NCI-H2171 (cell line): ENCODE results near the gene CFAP68.
A peak's percentile ranks its signal among the peaks of the same experiment; 100 is the strongest.
"Not testable (repeated sequence)": the region's sequence is repeated elsewhere in the genome, so short reads cannot be mapped to it uniquely, and the experiment has no call there.

Source experiments
- DNase-seq: peaks from one replicate; lab custom pipeline; 2025; lab: John Stamatoyannopoulos, UW

The CFAP68 gene

GRCh38 chr11:111870886-111871692, 8.3 kb upstream of the CFAP68 start, which contains the start of gene ALG9:
Gene ALG9, minus strand, starts transcription at chr11:111871581. Its CDS starts 99 bp downstream, at chr11:111871482.
- DNase-seq: peak; percentile 57

- DNase-seq: no peak
Measured at GRCh38 chr11:111871693-111872161, 7.6 kb upstream of the CFAP68 start.

GRCh38 chr11:111878385-111878848, 924 bp upstream of the CFAP68 start:
- peak; percentile 22 for DNase-seq

- DNase-seq: no peak
Measured at GRCh38 chr11:111879637-111879960, 258 bp downstream of the CFAP68 start.

- no peak for DNase-seq
Measured at GRCh38 chr11:111882202-111882601, 2.9 kb downstream of the CFAP68 start.

- DNase-seq: not testable (repeated sequence)
Measured at GRCh38 chr11:111885053-111885452, 5.7 kb downstream of the CFAP68 start.

- no peak for DNase-seq
Measured at GRCh38 chr11:111886032-111886431, 6.7 kb downstream of the CFAP68 start.

- no peak for DNase-seq
Measured at GRCh38 chr11:111886844-111887243, 7.5 kb downstream of the CFAP68 start.

- no peak for DNase-seq
Measured at GRCh38 chr11:111905411-111905810, 26.1 kb downstream of the CFAP68 start.

GRCh38 chr11:111906680-111907079, 27.3 kb downstream of the CFAP68 start:
- DNase-seq: no peak

- DNase-seq: no peak
Measured at GRCh38 chr11:111908639-111909305, 29.4 kb downstream of the CFAP68 start.

- DNase-seq: no peak
Measured at GRCh38 chr11:111909378-111909777, 30.0 kb downstream of the CFAP68 start.

GRCh38 chr11:111910676-111911562, 31.6 kb downstream of the CFAP68 start:
- DNase-seq: no peak

GRCh38 chr11:111911563-111912401, 32.4 kb downstream of the CFAP68 start, which contains the start of gene CRYAB:
Gene CRYAB, minus strand, starts transcription at chr11:111911770. Its CDS starts 46 bp downstream, at chr11:111911724.
- no peak for DNase-seq

GRCh38 chr11:111912535-111912934, 33.2 kb downstream of the CFAP68 start, which contains the start of gene HSPB2:
Gene HSPB2, plus strand, starts transcription at chr11:111912734. Its CDS starts 96 bp downstream, at chr11:111912830.
- no peak for DNase-seq

- no peak for DNase-seq
Measured at GRCh38 chr11:111913031-111913861, 33.9 kb downstream of the CFAP68 start.

- no peak for DNase-seq
Measured at GRCh38 chr11:111913997-111914396, 34.7 kb downstream of the CFAP68 start.

GRCh38 chr11:111916768-111917167, 37.4 kb downstream of the CFAP68 start:
- no peak for DNase-seq

- no peak for DNase-seq
Measured at GRCh38 chr11:111917312-111917711, 38.0 kb downstream of the CFAP68 start.

GRCh38 chr11:111917788-111918187, 38.4 kb downstream of the CFAP68 start:
- no peak for DNase-seq
